Mammary epithelial cell (primary cell): ENCODE measurements around the gene RNF157.

Source experiments
- EZH2 ChIP-seq: IDR thresholded peaks from 2 replicates; pipeline ENCODE4 v1.6.1; 2012; ENCODE audit warnings: low read length, inconsistent platforms, borderline replicate concordance
- TF ChIP-seq, protein P1 (sequence below), 2 donors: IDR thresholded peaks in 1 of 2; conservative IDR thresholded peaks in 1 of 2; 2 replicates each; pipeline ENCODE4 v1.5.1; 2011 to 2012; ENCODE audit warnings: inconsistent platforms in 2 of 2, low read length in 2 of 2, mild to moderate bottlenecking in 2 of 2, control low read depth in 1 of 2, low read depth in 1 of 2; ENCODE audit not compliant: insufficient read depth in 1 of 2; ENCODE audit errors: extremely low read depth in 1 of 2

- TF ChIP-seq, protein P1, sequence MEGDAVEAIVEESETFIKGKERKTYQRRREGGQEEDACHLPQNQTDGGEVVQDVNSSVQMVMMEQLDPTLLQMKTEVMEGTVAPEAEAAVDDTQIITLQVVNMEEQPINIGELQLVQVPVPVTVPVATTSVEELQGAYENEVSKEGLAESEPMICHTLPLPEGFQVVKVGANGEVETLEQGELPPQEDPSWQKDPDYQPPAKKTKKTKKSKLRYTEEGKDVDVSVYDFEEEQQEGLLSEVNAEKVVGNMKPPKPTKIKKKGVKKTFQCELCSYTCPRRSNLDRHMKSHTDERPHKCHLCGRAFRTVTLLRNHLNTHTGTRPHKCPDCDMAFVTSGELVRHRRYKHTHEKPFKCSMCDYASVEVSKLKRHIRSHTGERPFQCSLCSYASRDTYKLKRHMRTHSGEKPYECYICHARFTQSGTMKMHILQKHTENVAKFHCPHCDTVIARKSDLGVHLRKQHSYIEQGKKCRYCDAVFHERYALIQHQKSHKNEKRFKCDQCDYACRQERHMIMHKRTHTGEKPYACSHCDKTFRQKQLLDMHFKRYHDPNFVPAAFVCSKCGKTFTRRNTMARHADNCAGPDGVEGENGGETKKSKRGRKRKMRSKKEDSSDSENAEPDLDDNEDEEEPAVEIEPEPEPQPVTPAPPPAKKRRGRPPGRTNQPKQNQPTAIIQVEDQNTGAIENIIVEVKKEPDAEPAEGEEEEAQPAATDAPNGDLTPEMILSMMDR (conservative IDR thresholded peaks at IDR 0.05 in 1 of 2, IDR thresholded peaks at IDR 0.05 in 1 of 2; ENCODE audit: extremely low read depth in 1 of 2, insufficient read depth in 1 of 2, low read depth in 1 of 2, low read length in 2 of 2) = no peak
- TF ChIP-seq EZH2 = no peak
These were observed 117.7 kb downstream of the RNF157 start for GRCh38 chr17:76122431-76123190.
